Measurements from ENCODE around the gene LAMA4. TPM values are rescaled to one million over a fixed set of nuclear protein-coding genes. Genes with fewer than 3 reads are reported as not detected.

The LAMA4 gene
- total RNA-seq, 1 experiment from 2014 or later: 1.1 TPM

DNA sequence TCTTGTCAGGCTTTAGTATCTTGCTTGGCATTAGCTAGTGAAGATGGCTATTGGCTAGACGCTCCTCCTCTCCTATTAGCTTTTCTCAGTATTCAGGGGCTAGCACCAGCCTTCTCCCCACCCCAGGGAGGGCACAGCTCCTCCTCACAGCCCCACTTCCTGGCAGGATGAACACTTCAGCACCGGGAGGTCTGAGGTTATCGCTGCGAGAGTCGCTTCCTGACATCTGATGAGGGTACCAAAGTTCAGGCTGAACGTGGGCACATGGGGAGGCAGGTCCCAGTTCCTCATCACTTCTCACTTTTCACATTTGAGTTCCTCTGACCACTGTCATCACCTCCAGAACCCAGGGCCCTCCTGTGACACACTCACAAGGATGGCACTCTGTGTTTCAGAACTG is 66.6 kb downstream of the LAMA4 start:
- no peak overlapping the region for H2AK5ac ChIP-seq (ENCODE audit: insufficient read length, low read length)
- H4K5ac ChIP-seq (ENCODE audit: insufficient read length, low read depth, low read length): no peak overlapping the region
- H3K23ac ChIP-seq (ENCODE audit: insufficient read length, low read depth, low read length): no peak overlapping the region
- no peak for DNase-seq
- no peak overlapping the region for H2BK12ac ChIP-seq (ENCODE audit: insufficient read length, low read depth, low read length)
- H3K4ac ChIP-seq (ENCODE audit: low read depth, low read length): no peak overlapping the region
- H4K91ac ChIP-seq (ENCODE audit: insufficient read length, low read depth, low read length): no peak overlapping the region
- H3K23me2 ChIP-seq (ENCODE audit: insufficient read length, low read depth, low read length, poor library complexity, severe bottlenecking): no peaks in the 10 kb centered on the region
- no peaks in the 10 kb centered on the region for H3K4me1 ChIP-seq (ENCODE audit: insufficient read depth, low read length)
- H3K27me3 Mint-ChIP-seq (ENCODE audit: low read depth): no peaks in the 10 kb centered on the region; the same call in 1 of the 2 replicates
- H3K27ac ChIP-seq (ENCODE audit: insufficient read length, low read depth, low read length): no peak overlapping the region
- no peaks in the 10 kb centered on the region for H3K36me3 Mint-ChIP-seq (ENCODE audit: insufficient read depth in 1 of 3, low read depth in 3 of 3)
- H3K4me1 Mint-ChIP-seq: peaks cover 7 to 8% of the 10 kb centered on the region in 2 experiments; a peak in 3 of 4 replicates
- H2BK20ac ChIP-seq (ENCODE audit: low read depth, low read length, poor library complexity, severe bottlenecking): no peak overlapping the region
- H3K79me2 ChIP-seq (ENCODE audit: insufficient read depth, low read length): no peaks in the 10 kb centered on the region
- no peaks in the 10 kb centered on the region for H3K79me1 ChIP-seq (ENCODE audit: insufficient read depth, low read depth, low read length, poor library complexity, severe bottlenecking)
- no peak overlapping the region for H3K9ac ChIP-seq (ENCODE audit: extremely low read depth, insufficient read length, low read length)
- H3K9me3 Mint-ChIP-seq: no peaks in the 10 kb centered on the region
- H4K8ac ChIP-seq (replicated peaks; ENCODE audit: insufficient read length, low read depth, low read length): no peak overlapping the region
- H3K4me3 Mint-ChIP-seq: no peak overlapping the region
- H3K14ac ChIP-seq (ENCODE audit: insufficient read depth, low read length): no peak overlapping the region
- WGBS (ENCODE audit: extremely low coverage, insufficient read length, low lambda C conversion rate): no CpG with 5 or more reads among the region's 6 CpGs
- H2BK15ac ChIP-seq (ENCODE audit: low read depth, low read length): no peak overlapping the region
- TF ChIP-seq, protein P1, sequence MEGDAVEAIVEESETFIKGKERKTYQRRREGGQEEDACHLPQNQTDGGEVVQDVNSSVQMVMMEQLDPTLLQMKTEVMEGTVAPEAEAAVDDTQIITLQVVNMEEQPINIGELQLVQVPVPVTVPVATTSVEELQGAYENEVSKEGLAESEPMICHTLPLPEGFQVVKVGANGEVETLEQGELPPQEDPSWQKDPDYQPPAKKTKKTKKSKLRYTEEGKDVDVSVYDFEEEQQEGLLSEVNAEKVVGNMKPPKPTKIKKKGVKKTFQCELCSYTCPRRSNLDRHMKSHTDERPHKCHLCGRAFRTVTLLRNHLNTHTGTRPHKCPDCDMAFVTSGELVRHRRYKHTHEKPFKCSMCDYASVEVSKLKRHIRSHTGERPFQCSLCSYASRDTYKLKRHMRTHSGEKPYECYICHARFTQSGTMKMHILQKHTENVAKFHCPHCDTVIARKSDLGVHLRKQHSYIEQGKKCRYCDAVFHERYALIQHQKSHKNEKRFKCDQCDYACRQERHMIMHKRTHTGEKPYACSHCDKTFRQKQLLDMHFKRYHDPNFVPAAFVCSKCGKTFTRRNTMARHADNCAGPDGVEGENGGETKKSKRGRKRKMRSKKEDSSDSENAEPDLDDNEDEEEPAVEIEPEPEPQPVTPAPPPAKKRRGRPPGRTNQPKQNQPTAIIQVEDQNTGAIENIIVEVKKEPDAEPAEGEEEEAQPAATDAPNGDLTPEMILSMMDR (conservative IDR thresholded peaks at IDR 0.05): no peak
- no peaks in the 10 kb centered on the region for H3K9me3 ChIP-seq (ENCODE audit: control insufficient read depth, low read depth, low read length)
- H3K56ac ChIP-seq (ENCODE audit: insufficient read length, low read depth, low read length): no peak overlapping the region
- H3K27ac Mint-ChIP-seq: no peak overlapping the region; a peak in 1 of 7 replicates
- H2BK120ac ChIP-seq (ENCODE audit: low read depth, low read length, poor library complexity, severe bottlenecking): no peak overlapping the region
- H2BK5ac ChIP-seq (ENCODE audit: insufficient read length, low read length): no peak overlapping the region
- H4K20me1 ChIP-seq (ENCODE audit: control insufficient read depth, insufficient read depth, insufficient read length): no peaks in the 10 kb centered on the region
- H3T11ph ChIP-seq (ENCODE audit: low read length): no peak overlapping the region
- H3K18ac ChIP-seq (ENCODE audit: insufficient read length, low read depth, low read length): no peak overlapping the region
- H3K27me3 ChIP-seq (ENCODE audit: insufficient read depth, low read length): no peaks in the 10 kb centered on the region
- no peak overlapping the region for H3K4me2 ChIP-seq (ENCODE audit: insufficient read depth, insufficient read length, low read length)
- no peak overlapping the region for H2AFZ ChIP-seq (ENCODE audit: low read length)
